ENCODE measurements around the gene IL2RA.

DNA sequence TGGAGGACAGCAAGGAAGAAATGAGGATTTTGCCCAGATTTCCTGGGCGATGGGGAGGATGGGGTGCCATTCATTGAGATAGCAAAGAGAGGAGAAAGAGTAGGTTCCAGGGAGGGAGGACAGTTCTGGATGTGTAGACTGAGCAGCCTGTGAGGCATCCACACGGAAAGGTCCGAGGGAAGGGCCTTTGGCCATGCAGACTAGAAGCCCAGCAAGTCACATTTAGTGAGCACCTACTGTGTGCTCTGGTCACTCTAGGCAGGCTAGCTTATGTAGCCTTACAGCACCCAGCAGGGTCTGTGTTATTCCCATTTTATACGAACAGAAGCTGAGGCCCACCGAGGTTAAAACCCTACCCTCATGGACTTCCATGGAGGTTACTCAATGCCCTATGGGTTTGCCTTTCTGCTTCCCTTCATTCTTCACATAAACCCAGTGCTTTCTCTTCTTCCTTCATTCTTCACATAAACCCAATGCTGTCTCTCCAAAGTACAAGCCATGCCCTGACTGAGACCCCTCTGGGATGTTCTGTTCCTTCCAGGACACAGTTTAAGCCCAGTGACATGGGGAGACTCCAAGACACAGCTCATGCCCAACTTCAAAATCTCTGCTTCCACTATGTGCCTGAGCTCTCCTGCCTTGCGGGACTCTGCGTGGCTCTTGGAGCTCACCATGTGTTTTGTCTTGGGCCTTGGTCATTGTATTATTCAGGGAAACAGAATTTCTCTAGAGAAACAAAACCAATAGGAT is 13.7 kb downstream of the IL2RA start:
- TF ChIP-seq CTCF (IDR thresholded peaks at IDR 0.05; ENCODE audit: low read length) = no peak
- no peak for TF ChIP-seq EZH2 (IDR thresholded peaks at IDR 0.05; ENCODE audit: borderline replicate concordance, low read length)
